NB4 (cell line): Measurements from ENCODE around the gene AKAP7.

ENCODE experiments used
- DNase-seq: peaks from one replicate; pipeline ENCODE4 v3.0.0; 2010; ENCODE audit warnings: low read depth
- H3K4me3 ChIP-seq: one replicate; pipeline ENCODE4 v1.5.1; 2011; ENCODE audit warnings: mild to moderate bottlenecking, low read depth, low read length, moderate library complexity
- CTCF ChIP-seq: IDR thresholded peaks from one replicate; pipeline ENCODE4 v1.5.1; 2012; ENCODE audit warnings: low read depth, low read length
- MAX ChIP-seq: IDR thresholded peaks from 2 replicates; pipeline ENCODE4 v1.6.1; 2011; ENCODE audit warnings: low read depth, low read length
- MYC ChIP-seq: IDR thresholded peaks from 2 replicates; pipeline ENCODE4 v1.6.1; 2011; ENCODE audit warnings: low read depth, low read length
- POLR2A ChIP-seq: IDR thresholded peaks from 2 replicates; pipeline ENCODE4 v1.6.1; 2011; ENCODE audit warnings: mild to moderate bottlenecking; ENCODE audit not compliant: insufficient read length; ENCODE audit errors: extremely low read depth

Gene AKAP7

GRCh38 chr6:131215219-131215618, 80.0 kb downstream of the AKAP7 start:
- H3K4me3 ChIP-seq, result no peak overlapping the region
- no peak for TF ChIP-seq POLR2A
- TF ChIP-seq CTCF, result no peak
- TF ChIP-seq MYC, result no peak
- TF ChIP-seq MAX, result no peak
- DNase-seq, result no peak

GRCh38 chr6:131216246-131216645, 81.0 kb downstream of the AKAP7 start:
- no peak overlapping the region for H3K4me3 ChIP-seq
- TF ChIP-seq POLR2A (no peak), MAX (no peak)
- DNase-seq, result no peak

GRCh38 chr6:131222773-131223172, 87.5 kb downstream of the AKAP7 start:
- TF ChIP-seq MYC, result no peak
- no peak for TF ChIP-seq POLR2A
- no peak for TF ChIP-seq CTCF
- TF ChIP-seq MAX, result no peak

GRCh38 chr6:131223416-131223815, 88.1 kb downstream of the AKAP7 start:
- no peak for DNase-seq
- H3K4me3 ChIP-seq, result no peak overlapping the region
- TF ChIP-seq MYC (no peak), MAX (no peak), CTCF (no peak), POLR2A (no peak)

More at GRCh38 chr6:131222773-131223172, 87.5 kb downstream of the AKAP7 start:
- no peak overlapping the region for H3K4me3 ChIP-seq
- no peak for DNase-seq

- no peak overlapping the region for H3K4me3 ChIP-seq
- TF ChIP-seq MAX (no peak), POLR2A (no peak), MYC (no peak), CTCF (no peak)
- DNase-seq, result no peak
Observed at GRCh38 chr6:131225127-131225526, 89.9 kb downstream of the AKAP7 start.

- DNase-seq, result no peak
- no peak overlapping the region for H3K4me3 ChIP-seq
- TF ChIP-seq POLR2A (no peak), MAX (no peak), CTCF (no peak), MYC (no peak)
Observed at GRCh38 chr6:131225959-131226358, 90.7 kb downstream of the AKAP7 start.
